Suprapubic skin (tissue), 4 donors: ENCODE results near the gene LCN10. TPM values are rescaled to one million over a fixed set of nuclear protein-coding genes. Genes with fewer than 3 reads are reported as not detected.

Source experiments
- DNase-seq, 2 donors: peaks; one replicate each; pipeline ENCODE4 v3.0.0-alpha.2; 2019; ENCODE audit warnings: low spot score in 2 of 2
- H3K27ac ChIP-seq: fragments of 200-600 bp; sonication (generic); one replicate; pipeline ENCODE4 v1.5.1; 2019
- H3K27me3 ChIP-seq: fragments of 200-600 bp; sonication (generic); one replicate; pipeline ENCODE4 v1.5.1; 2019
- H3K36me3 ChIP-seq: fragments of 200-600 bp; sonication (generic); one replicate; pipeline ENCODE4 v1.5.1; 2019
- H3K4me1 ChIP-seq: fragments of 200-600 bp; sonication (generic); one replicate; pipeline ENCODE4 v1.5.1; 2019
- H3K4me3 ChIP-seq: fragments of 200-600 bp; sonication (generic); one replicate; pipeline ENCODE4 v1.5.1; 2019; ENCODE audit warnings: mild to moderate bottlenecking
- H3K9me3 ChIP-seq: fragments of 200-600 bp; sonication (generic); one replicate; pipeline ENCODE4 v1.5.1; 2019
- EP300 ChIP-seq: sonication (generic); formaldehyde crosslinking; IDR thresholded peaks from one replicate; pipeline ENCODE4 v1.6.1; 2017; ENCODE audit warnings: antibody characterized with exemption
- POLR2A ChIP-seq, 2 donors: fragments of 450-650 bp; IDR thresholded peaks; one replicate each; pipeline ENCODE4 v1.6.1; 2017; ENCODE audit warnings: antibody characterized with exemption in 2 of 2, mild to moderate bottlenecking in 2 of 2, moderate library complexity in 2 of 2
- POLR2AphosphoS5 ChIP-seq, 3 donors: sonication (generic); formaldehyde crosslinking; IDR thresholded peaks; one replicate each; pipeline ENCODE4 v1.6.1; 2017; ENCODE audit warnings: antibody characterized with exemption in 3 of 3
- WGBS: methylation state at CpG from one replicate; pipeline ENCODE4 v1.1.5; 2018; 5-methylcytosine and 5-hydroxymethylcytosine counted together
- total RNA-seq, 4 donors: library from RNA; depleted of rRNA; stranded (reverse); fragments of >200 nt; gene quantifications; one replicate each; pipeline ENCODE4 v1.1.0, GENCODE V29; 2016
- TF ChIP-seq, protein P1 (sequence below), 2 donors: fragments of 200-600 bp in 1 of 2; fragments of 450-650 bp in 1 of 2; sonication (generic) in 1 of 2; IDR thresholded peaks; one replicate each; pipeline ENCODE4 v1.5.1; 2016 to 2019; ENCODE audit warnings: antibody characterized with exemption in 2 of 2, mild to moderate bottlenecking in 1 of 2, moderate library complexity in 1 of 2

LCN10 gene
- total RNA-seq, 4 donors from 2014 or later = 0.32 to 3.5 (median 2.8) TPM; not detected in 1

DNA sequence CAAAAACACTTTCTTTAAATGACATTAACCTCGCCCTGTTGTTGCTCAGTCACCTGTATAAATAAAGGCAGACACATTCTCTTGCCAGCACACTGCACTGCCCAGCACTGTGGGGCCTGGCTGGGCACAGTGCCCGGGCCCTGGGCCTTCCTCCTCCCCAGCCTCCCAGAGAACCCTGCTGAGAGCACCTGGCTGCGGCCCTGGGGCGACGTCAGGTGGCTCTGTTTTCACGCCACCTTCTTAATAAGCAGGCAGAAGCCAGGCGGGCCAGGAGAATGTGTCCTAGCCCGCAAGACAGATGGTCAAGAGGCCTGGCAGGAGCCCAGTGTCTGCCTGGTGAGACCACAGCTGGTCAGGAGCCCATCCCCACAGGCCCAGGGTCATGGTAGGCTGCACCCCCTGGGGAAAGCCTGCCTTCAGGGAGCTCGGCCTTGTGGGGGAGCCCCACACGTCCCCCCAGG lies 47.3 kb downstream of the LCN10 start:
- H3K27ac ChIP-seq = peak overlapping the region; percentile 4
- WGBS = 72% methylated on average over 10 of the region's 10 CpGs
- TF ChIP-seq POLR2AphosphoS5 (IDR thresholded peaks at IDR 0.05) = no peak
- TF ChIP-seq, protein P1, sequence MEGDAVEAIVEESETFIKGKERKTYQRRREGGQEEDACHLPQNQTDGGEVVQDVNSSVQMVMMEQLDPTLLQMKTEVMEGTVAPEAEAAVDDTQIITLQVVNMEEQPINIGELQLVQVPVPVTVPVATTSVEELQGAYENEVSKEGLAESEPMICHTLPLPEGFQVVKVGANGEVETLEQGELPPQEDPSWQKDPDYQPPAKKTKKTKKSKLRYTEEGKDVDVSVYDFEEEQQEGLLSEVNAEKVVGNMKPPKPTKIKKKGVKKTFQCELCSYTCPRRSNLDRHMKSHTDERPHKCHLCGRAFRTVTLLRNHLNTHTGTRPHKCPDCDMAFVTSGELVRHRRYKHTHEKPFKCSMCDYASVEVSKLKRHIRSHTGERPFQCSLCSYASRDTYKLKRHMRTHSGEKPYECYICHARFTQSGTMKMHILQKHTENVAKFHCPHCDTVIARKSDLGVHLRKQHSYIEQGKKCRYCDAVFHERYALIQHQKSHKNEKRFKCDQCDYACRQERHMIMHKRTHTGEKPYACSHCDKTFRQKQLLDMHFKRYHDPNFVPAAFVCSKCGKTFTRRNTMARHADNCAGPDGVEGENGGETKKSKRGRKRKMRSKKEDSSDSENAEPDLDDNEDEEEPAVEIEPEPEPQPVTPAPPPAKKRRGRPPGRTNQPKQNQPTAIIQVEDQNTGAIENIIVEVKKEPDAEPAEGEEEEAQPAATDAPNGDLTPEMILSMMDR (IDR thresholded peaks at IDR 0.05) = no peak
- no peak for TF ChIP-seq EP300
- TF ChIP-seq POLR2A (IDR thresholded peaks at IDR 0.05) = no peak
- peaks cover 16% of the 10 kb centered on the region for H3K27me3 ChIP-seq
- no peaks in the 10 kb centered on the region for H3K9me3 ChIP-seq
- no peak overlapping the region for H3K4me3 ChIP-seq
- peaks cover 31% of the 10 kb centered on the region for H3K4me1 ChIP-seq
- H3K36me3 ChIP-seq = no peaks in the 10 kb centered on the region
- DNase-seq = no peak

GRCh38 chr9:136694872-136695247 lies 47.9 kb downstream of the LCN10 start:
- Histone ChIP-seq H3K27ac (no peak overlapping the region), H3K36me3 (no peaks in the 10 kb centered on the region), H3K27me3 (peaks cover 15% of the 10 kb centered on the region), H3K4me1 (peaks cover 31% of the 10 kb centered on the region), H3K9me3 (no peaks in the 10 kb centered on the region), H3K4me3 (no peak overlapping the region)
- 80% methylated on average over 11 of the region's 11 CpGs for WGBS
- DNase-seq = no peak
- TF ChIP-seq POLR2AphosphoS5 (IDR thresholded peaks at IDR 0.05) = no peak
- TF ChIP-seq POLR2A (IDR thresholded peaks at IDR 0.05) = no peak
- TF ChIP-seq, protein P1 (IDR thresholded peaks at IDR 0.05) = no peak

- H3K27ac ChIP-seq = peak overlapping the region; percentile 40
- no peak for DNase-seq
- H3K4me3 ChIP-seq = no peak overlapping the region
- H3K4me1 ChIP-seq = peaks cover 31% of the 10 kb centered on the region
- H3K27me3 ChIP-seq = peaks cover 10% of the 10 kb centered on the region
- TF ChIP-seq, protein P1 (IDR thresholded peaks at IDR 0.05) = peak; percentile 18 to 71
- TF ChIP-seq EP300 = no peak
- no peaks in the 10 kb centered on the region for H3K36me3 ChIP-seq
- WGBS = 26% methylated on average over 24 of the region's 32 CpGs
- H3K9me3 ChIP-seq = no peaks in the 10 kb centered on the region
These were observed 48.4 kb downstream of the LCN10 start for GRCh38 chr9:136694163-136694871.

DNA sequence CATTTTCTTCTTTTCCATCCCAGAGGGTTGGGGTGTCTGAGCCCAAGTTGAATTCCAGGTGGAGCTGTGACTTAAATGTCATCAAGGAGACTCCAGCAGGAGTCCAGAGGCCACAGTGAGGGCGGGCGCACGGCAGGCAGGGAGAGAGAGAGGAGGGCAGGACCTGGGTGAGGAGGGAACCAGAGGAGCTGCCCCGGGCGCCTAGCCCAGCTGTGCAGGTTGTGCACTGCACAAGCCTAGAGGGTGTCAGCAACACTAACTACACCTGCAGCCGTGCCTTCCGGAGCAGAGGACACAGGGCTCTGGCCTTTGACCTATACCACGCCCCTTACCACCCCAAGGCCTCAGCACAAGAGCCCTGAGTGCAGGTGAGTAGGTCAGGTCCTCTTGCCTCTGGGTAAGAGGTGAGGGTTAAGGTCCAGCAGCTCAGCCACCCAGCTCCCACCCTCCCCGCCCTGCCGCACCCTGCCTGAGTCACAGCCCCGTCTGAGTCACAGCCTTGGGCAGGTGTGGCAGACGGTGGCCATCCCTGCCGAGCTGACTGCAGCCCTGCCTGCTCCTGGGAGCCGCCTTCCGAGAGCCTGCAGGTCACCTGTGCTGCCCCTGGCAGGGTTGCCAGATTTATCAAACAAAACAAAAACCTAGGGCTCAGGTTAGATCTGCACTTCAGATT lies 49.1 kb downstream of the LCN10 start:
- Histone ChIP-seq H3K27ac (peak overlapping the region; percentile 40), H3K4me1 (peaks cover 31% of the 10 kb centered on the region), H3K27me3 (peaks cover 9% of the 10 kb centered on the region), H3K9me3 (no peaks in the 10 kb centered on the region), H3K36me3 (no peaks in the 10 kb centered on the region), H3K4me3 (no peak overlapping the region)
- no peak for DNase-seq
- WGBS = 56% methylated on average over 10 of the region's 15 CpGs
- TF ChIP-seq POLR2A (IDR thresholded peaks at IDR 0.05) = no peak
- TF ChIP-seq EP300 = no peak
- no peak for TF ChIP-seq POLR2AphosphoS5 (IDR thresholded peaks at IDR 0.05)
- TF ChIP-seq, protein P1 (IDR thresholded peaks at IDR 0.05) = no peak

DNA sequence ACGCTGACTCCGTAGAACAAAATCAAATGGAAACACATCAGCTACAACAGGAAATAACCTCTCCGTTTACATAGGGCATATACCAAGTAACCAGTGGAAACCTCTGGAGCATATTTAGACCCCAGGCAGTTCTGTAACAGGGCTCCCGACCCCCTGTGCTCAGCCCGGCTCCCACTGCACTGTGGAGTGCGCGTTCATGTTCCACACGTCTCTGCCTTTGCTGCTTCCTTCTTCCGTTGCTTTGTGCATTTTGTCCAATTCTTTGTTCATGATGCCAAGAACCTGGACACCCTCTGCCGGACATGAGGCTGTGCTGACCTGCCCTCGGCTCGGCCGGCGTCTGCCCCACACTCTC lies 49.6 kb downstream of the LCN10 start:
- Histone ChIP-seq H3K27ac (no peak overlapping the region), H3K27me3 (peaks cover 9% of the 10 kb centered on the region), H3K9me3 (no peaks in the 10 kb centered on the region), H3K4me1 (peaks cover 31% of the 10 kb centered on the region), H3K36me3 (no peaks in the 10 kb centered on the region), H3K4me3 (no peak overlapping the region)
- WGBS = 83% methylated on average over 14 of the region's 14 CpGs
- TF ChIP-seq POLR2AphosphoS5 (IDR thresholded peaks at IDR 0.05) (no peak), EP300 (no peak), POLR2A (IDR thresholded peaks at IDR 0.05) (no peak)
- TF ChIP-seq, protein P1 (IDR thresholded peaks at IDR 0.05) = no peak
- no peak for DNase-seq
